H1 (cell line): ENCODE measurements around the gene CHST10. TPM values are rescaled to one million over a fixed set of nuclear protein-coding genes. Genes with fewer than 3 reads are reported as not detected.

Experiments used
- CTCF ChIA-PET: fragments of 300-600 bp; sonication (Branson Sonifier 250); formaldehyde crosslinking; loops from one replicate; lab custom pipeline; 2021; ENCODE audit not compliant: partially characterized antibody; lab: Charles Lee
- POLR2A ChIA-PET: fragments of 300-600 bp; sonication (Branson Sonifier 250); formaldehyde crosslinking; loops from one replicate; lab custom pipeline; 2021; ENCODE audit warnings: inconsistent platforms; ENCODE audit not compliant: partially characterized antibody; lab: Charles Lee
- DNase-seq, 2 experiments: peaks; one replicate each; pipeline versions ENCODE4 v3.0.0 to v3.0.0-alpha.2; 2010 to 2022; ENCODE audit warnings: low spot score in 2 of 2, low read depth in 1 of 2, mixed read lengths in 1 of 2
- FAIRE-seq: peaks from 2 replicates; lab custom pipeline; 2011; peaks lifted over from hg19 to GRCh38; lab: Jason Lieb, UNC
- H2AFZ ChIP-seq: 2 replicates; pipeline ENCODE4 v1.8.1; 2012; ENCODE audit warnings: low read length, inconsistent platforms
- H2AK5ac ChIP-seq: 2 replicates; pipeline ENCODE4 v1.6.1; 2013; ENCODE audit warnings: low read depth, low read length
- H2BK120ac ChIP-seq: replicated peaks from 2 replicates; pipeline ENCODE3; 2013; ENCODE audit warnings: low read depth, low read length, inconsistent platforms
- H2BK12ac ChIP-seq: 2 replicates; pipeline ENCODE4 v1.6.1; 2013; ENCODE audit warnings: low read depth, low read length
- H2BK15ac ChIP-seq: 2 replicates; pipeline ENCODE4 v1.6.1; 2013; ENCODE audit warnings: low read length
- H2BK20ac ChIP-seq: 2 replicates; pipeline ENCODE4 v1.6.1; 2013; ENCODE audit warnings: low read length
- H2BK5ac ChIP-seq: 2 replicates; pipeline ENCODE4 v1.6.1; 2013; ENCODE audit warnings: low read depth, low read length
- H3K14ac ChIP-seq: 2 replicates; pipeline ENCODE4 v1.6.1; 2013; ENCODE audit warnings: inconsistent platforms; ENCODE audit not compliant: insufficient read length
- H3K18ac ChIP-seq: 2 replicates; pipeline ENCODE4 v1.6.1; 2013; ENCODE audit warnings: low read length; ENCODE audit errors: extremely low read depth
- H3K23ac ChIP-seq: 2 replicates; pipeline ENCODE4 v1.6.1; 2013; ENCODE audit warnings: inconsistent platforms; ENCODE audit not compliant: insufficient read length
- H3K23me2 ChIP-seq: 2 replicates; pipeline ENCODE4 v1.6.1; 2013; ENCODE audit warnings: low read depth, low read length
- H3K27ac ChIP-seq: 2 replicates; pipeline ENCODE4 v1.6.1; 2011; ENCODE audit warnings: low read depth, low read length, inconsistent platforms
- H3K27me3 ChIP-seq, 4 experiments: replicated peaks in 1 of 4; 1 replicate in 1 of 4; 2 replicates in 3 of 4; pipeline versions ENCODE4 v1.6.1 to v1.8.1; 2011 to 2013; ENCODE audit warnings: low read length in 3 of 4, mild to moderate bottlenecking in 3 of 4, inconsistent platforms in 2 of 4, mixed read lengths in 2 of 4, moderate library complexity in 1 of 4; ENCODE audit not compliant: control insufficient read depth in 3 of 4, insufficient read depth in 3 of 4; ENCODE audit errors: extremely low read depth in 1 of 4
- H3K36me3 ChIP-seq, 4 experiments: 2 replicates each; pipeline versions ENCODE4 v1.6.1 to v1.8.1; 2011 to 2013; ENCODE audit warnings: mild to moderate bottlenecking in 4 of 4, low read length in 3 of 4, moderate library complexity in 2 of 4, control low read depth in 1 of 4, inconsistent platforms in 1 of 4; ENCODE audit not compliant: insufficient read depth in 4 of 4, control insufficient read depth in 2 of 4
- H3K4ac ChIP-seq: replicated peaks from 2 replicates; pipeline ENCODE3; 2013; ENCODE audit warnings: low read length, low read depth, mixed read lengths, inconsistent platforms; ENCODE audit not compliant: insufficient read length
- H3K4me1 ChIP-seq, 4 experiments: replicated peaks in 1 of 4; 1 replicate in 1 of 4; 2 replicates in 3 of 4; pipeline versions ENCODE4 v1.6.1 to v1.8.1; 2011 to 2013; ENCODE audit warnings: low read length in 3 of 4, inconsistent platforms in 2 of 4, mixed read lengths in 1 of 4; ENCODE audit not compliant: insufficient read depth in 4 of 4, control insufficient read depth in 3 of 4
- H3K4me2 ChIP-seq, 2 experiments: 2 replicates each; pipeline versions ENCODE4 v1.6.1 to v1.8.1; 2011 to 2013; ENCODE audit warnings: low read depth in 2 of 2, low read length in 2 of 2, control low read depth in 1 of 2, inconsistent platforms in 1 of 2, mild to moderate bottlenecking in 1 of 2; ENCODE audit not compliant: insufficient read depth in 1 of 2
- H3K4me3 ChIP-seq, 4 experiments: fragments of 200-600, 300-600 bp in 1 of 4; sonication (generic), shearing (Covaris generic), sonication (Bioruptor Twin) in 1 of 4; 2 replicates each; pipeline versions ENCODE4 v1.5.1 to v1.8.1; 2011 to 2016; ENCODE audit warnings: low read length in 4 of 4, low read depth in 3 of 4, control low read depth in 2 of 4, inconsistent platforms in 2 of 4, mild to moderate bottlenecking in 2 of 4, mixed read lengths in 1 of 4, moderate library complexity in 1 of 4; ENCODE audit not compliant: insufficient read depth in 2 of 4; ENCODE audit errors: extremely low read depth in 1 of 4
- H3K56ac ChIP-seq: replicated peaks from 2 replicates; pipeline ENCODE3; 2013; ENCODE audit warnings: low read depth, mild to moderate bottlenecking, mixed read lengths, low read length, inconsistent platforms; ENCODE audit not compliant: insufficient read length
- H3K79me1 ChIP-seq: 2 replicates; pipeline ENCODE4 v1.6.1; 2013; ENCODE audit warnings: low read depth, low read length, control low read depth
- H3K79me2 ChIP-seq, 2 experiments: 2 replicates each; pipeline versions ENCODE4 v1.6.1 to v1.8.1; 2012 to 2013; ENCODE audit warnings: low read length in 2 of 2, mild to moderate bottlenecking in 2 of 2, inconsistent platforms in 1 of 2; ENCODE audit not compliant: insufficient read depth in 2 of 2, control insufficient read depth in 1 of 2
- H3K9ac ChIP-seq, 4 experiments: replicated peaks in 1 of 4; 1 replicate in 1 of 4; 2 replicates in 3 of 4; pipeline versions ENCODE4 v1.6.1 to v1.8.1; 2011 to 2013; ENCODE audit warnings: low read depth in 3 of 4, low read length in 3 of 4, control low read depth in 2 of 4, mild to moderate bottlenecking in 2 of 4, moderate library complexity in 2 of 4, inconsistent platforms in 1 of 4; ENCODE audit errors: extremely low read depth in 1 of 4
- H3K9me3 ChIP-seq, 2 experiments: 2 replicates each; pipeline versions ENCODE4 v1.6.1 to v1.8.1; 2012 to 2013; ENCODE audit warnings: mild to moderate bottlenecking in 2 of 2, moderate library complexity in 2 of 2, control low read depth in 1 of 2, inconsistent platforms in 1 of 2, low read depth in 1 of 2, low read length in 1 of 2, mixed read lengths in 1 of 2; ENCODE audit not compliant: insufficient read depth in 2 of 2
- H4K20me1 ChIP-seq, 2 experiments: replicated peaks in 1 of 2; 2 replicates each; pipeline versions ENCODE3 to v1.8.1; 2011 to 2013; ENCODE audit warnings: inconsistent platforms in 2 of 2, low read length in 2 of 2, mild to moderate bottlenecking in 1 of 2; ENCODE audit not compliant: insufficient read depth in 2 of 2, control insufficient read depth in 1 of 2
- H4K5ac ChIP-seq: 2 replicates; pipeline ENCODE4 v1.6.1; 2013; ENCODE audit warnings: low read length, low read depth, mixed read lengths, inconsistent platforms; ENCODE audit not compliant: insufficient read length
- H4K8ac ChIP-seq: 2 replicates; pipeline ENCODE4 v1.8.0; 2013; ENCODE audit warnings: mild to moderate bottlenecking, moderate library complexity, low read length, inconsistent platforms; ENCODE audit not compliant: insufficient read depth; ENCODE audit errors: extremely low read depth
- H4K91ac ChIP-seq: replicated peaks from 2 replicates; pipeline ENCODE3; 2013; ENCODE audit warnings: low read length, mixed read lengths, inconsistent platforms; ENCODE audit not compliant: insufficient read length
- EGR1 ChIP-seq: IDR thresholded peaks from 2 replicates; pipeline ENCODE4 v1.6.1; 2011; ENCODE audit warnings: low read depth, low read length, borderline replicate concordance
- MAFK ChIP-seq: IDR thresholded peaks from 2 replicates; pipeline ENCODE4 v1.6.1; 2012; ENCODE audit warnings: low read depth, mild to moderate bottlenecking, improper control_type of control experiment, low read length
- PHF8 ChIP-seq: fragments of 200-600 bp; sonication (generic); conservative IDR thresholded peaks from 2 replicates; pipeline ENCODE4 v1.7.1; 2012; ENCODE audit warnings: low read depth, mild to moderate bottlenecking, inconsistent platforms, low read length, moderate library complexity
- POLR2A ChIP-seq, 2 experiments: IDR thresholded peaks; 1 replicate in 1 of 2; 2 replicates in 1 of 2; pipeline ENCODE4 v1.6.1; 2011; ENCODE audit warnings: low read depth in 2 of 2, low read length in 2 of 2, mild to moderate bottlenecking in 2 of 2; ENCODE audit errors: control extremely low read depth in 1 of 2
- RNF2 ChIP-seq: fragments of 200-900, 300-1000 bp; sonication (generic); IDR thresholded peaks from 2 replicates; pipeline ENCODE4 v1.7.1; 2016; ENCODE audit warnings: borderline replicate concordance, low read depth, mild to moderate bottlenecking, antibody characterized with exemption, low read length; ENCODE audit not compliant: poor library complexity, severe bottlenecking; ENCODE audit errors: missing control alignments
- SIRT6 ChIP-seq: IDR thresholded peaks from one replicate; pipeline ENCODE4 v1.7.1; 2012; ENCODE audit warnings: low read length, inconsistent platforms
- WGBS, 2 experiments: shearing (Covaris generic) in 1 of 2; methylation state at CpG; one replicate each; pipeline versions ENCODE4 v1.1.6 to v1.1.7; 2013 to 2015; ENCODE audit warnings: low lambda C conversion rate in 2 of 2, mixed read lengths in 2 of 2, inconsistent platforms in 1 of 2, low coverage in 1 of 2, missing lambda C conversion rate in 1 of 2; ENCODE audit not compliant: insufficient replicate concordance in 2 of 2, insufficient coverage in 1 of 2, insufficient read length in 1 of 2; ENCODE audit errors: extremely low coverage in 1 of 2, missing lambda C conversion rate in 1 of 2; 5-methylcytosine and 5-hydroxymethylcytosine counted together
- polyA plus RNA-seq, 7 experiments: library from polyadenylated mRNA; depleted of rRNA in 3 of 7; stranded (reverse) in 5 of 7; unstranded in 2 of 7; fragments of >200 nt in 5 of 7; fragments of 200-250 nt in 2 of 7; gene quantifications; 1 replicate in 5 of 7; 2 replicates in 1 of 7; 4 replicates in 1 of 7; pipeline versions ENCODE4 v1.2.1 to v1.2.3, GENCODE V29; 2011 to 2013; ENCODE audit warnings: missing spikeins in 2 of 7, mixed read lengths in 2 of 7
- total RNA-seq: library from RNA; stranded (reverse); fragmentation: NEBNext Ultra II Directional; extraction: Animal tissue kit (Norgen Biotek cat#: 25700); gene quantifications from 2 replicates; pipeline ENCODE4 v1.2.1, GENCODE V29; 2021

CHST10 gene
- total and polyA plus RNA-seq, 2 of the 8 experiments (the other 6 are each of a cell fraction or from before 2014, with no cell fraction given): 27.3 to 29.1 TPM

GRCh38 chr2:100426384-100426720, 8.9 kb upstream of the CHST10 start:
- Histone ChIP-seq H4K8ac (no peak overlapping the region; the same call in 1 of the 2 replicates), H3K27ac (no peak overlapping the region), H3K23ac (no peak overlapping the region), H3K4ac (no peak overlapping the region), H3K79me2 (no peaks in the 10 kb centered on the region), H2BK120ac (no peak overlapping the region), H3K27me3 (no peaks in the 10 kb centered on the region), H2BK20ac (no peak overlapping the region), H4K5ac (no peak overlapping the region), H3K18ac (no peak overlapping the region), H2AK5ac (no peak overlapping the region), H3K4me3 (no peak overlapping the region), H3K23me2 (no peaks in the 10 kb centered on the region), H3K4me2 (no peak overlapping the region), H3K14ac (no peak overlapping the region), H3K9me3 (peaks cover 0 to 7% of the 10 kb centered on the region in 2 experiments; a peak in 2 of 4 replicates), H3K79me1 (no peaks in the 10 kb centered on the region), H2BK12ac (no peak overlapping the region), H2BK5ac (no peak overlapping the region), H2BK15ac (no peak overlapping the region), H3K56ac (no peak overlapping the region)
- WGBS, 2 experiments: 89% methylated on average over 18 of the region's 18 CpGs; no CpG with 5 or more reads in 1 of the 2 experiments
- FAIRE-seq: no peak
- POLR2A ChIA-PET: no interaction called here
- CTCF ChIA-PET: interaction anchor here (0.8 to 1.7 kb wide), 4 partner anchors 14 to 164 kb away, joined by 3 to 4 read pairs (median 4); no protein-coding TSS in a partner anchor
- no peak for DNase-seq
- TF ChIP-seq RNF2 (no peak), EGR1 (no peak), SIRT6 (no peak), POLR2A (IDR thresholded peaks at IDR 0.05; ENCODE audit: control extremely low read depth in 1 of 2, low read depth in 2 of 2, low read length in 2 of 2) (no peak), MAFK (no peak), PHF8 (no peak)
- TF ChIP-seq, all 59 proteins: peak for 0
- Histone ChIP-seq H3K36me3 (no peaks in the 10 kb centered on the region), H4K91ac (no peak overlapping the region), H4K20me1 (no peaks in the 10 kb centered on the region), H2AFZ (peak overlapping the region; percentile 18; the same call in 1 of the 2 replicates), H3K4me1 (peaks cover 0 to 4% (median 1%) of the 10 kb centered on the region in 4 experiments; a peak in 2 of 7 replicates), H3K9ac (no peak overlapping the region)
